DND-41 (cell line): Measurements from ENCODE around the gene FGF2.

Experiments
- ATAC-seq: fragments of 200-7000 bp; cut with Tn5 transposase; 3 replicates; pipeline ENCODE4 v1.9.1; 2021; ENCODE audit warnings: low read depth; ENCODE audit not compliant: insufficient read depth
- DNase-seq: peaks from one replicate; pipeline ENCODE4 v3.0.0-alpha.2; 2020
- H2AFZ ChIP-seq: 2 replicates; pipeline ENCODE4 v1.6.0; 2012; ENCODE audit warnings: low read depth, low read length
- H3K27ac ChIP-seq: 2 replicates; pipeline ENCODE4 v1.5.1; 2012; ENCODE audit warnings: low read length, inconsistent platforms
- H3K27me3 ChIP-seq: fragments of 200-600 bp; sonication (generic); 2 replicates; pipeline ENCODE4 v1.6.0; 2012; ENCODE audit warnings: low read length, mild to moderate bottlenecking, inconsistent platforms; ENCODE audit not compliant: insufficient read depth, poor library complexity
- H3K36me3 ChIP-seq: 2 replicates; pipeline ENCODE4 v1.5.1; 2012; ENCODE audit warnings: low read length, inconsistent platforms; ENCODE audit not compliant: insufficient read depth
- H3K4me1 ChIP-seq: 2 replicates; pipeline ENCODE4 v1.5.1; 2012; ENCODE audit warnings: mild to moderate bottlenecking, low read length; ENCODE audit not compliant: insufficient read depth
- H3K4me2 ChIP-seq: 2 replicates; pipeline ENCODE4 v1.6.0; 2012; ENCODE audit warnings: mild to moderate bottlenecking, moderate library complexity, low read length, inconsistent platforms; ENCODE audit not compliant: insufficient read depth
- H3K4me3 ChIP-seq, 2 experiments: fragments of 200-600 bp in 1 of 2; shearing (Covaris generic) in 1 of 2; 2 replicates each; pipeline ENCODE4 v1.5.1; 2012 to 2016; ENCODE audit warnings: inconsistent platforms in 2 of 2, low read length in 2 of 2, mild to moderate bottlenecking in 2 of 2, low read depth in 1 of 2, moderate library complexity in 1 of 2
- H3K79me2 ChIP-seq: 2 replicates; pipeline ENCODE4 v1.6.0; 2012; ENCODE audit warnings: low read length, inconsistent platforms; ENCODE audit not compliant: insufficient read depth
- H3K9ac ChIP-seq: 2 replicates; pipeline ENCODE4 v1.6.0; 2012; ENCODE audit warnings: low read depth, mild to moderate bottlenecking, inconsistent platforms, low read length, moderate library complexity
- H3K9me3 ChIP-seq: 2 replicates; pipeline ENCODE4 v1.5.1; 2012; ENCODE audit warnings: low read length, moderate library complexity, mild to moderate bottlenecking, inconsistent platforms; ENCODE audit not compliant: insufficient read depth, severe bottlenecking
- H4K20me1 ChIP-seq: 2 replicates; pipeline ENCODE4 v1.6.0; 2012; ENCODE audit warnings: low read length; ENCODE audit not compliant: insufficient read depth
- EZH2 ChIP-seq: IDR thresholded peaks from 3 replicates; pipeline ENCODE4 v1.6.1; 2012; ENCODE audit warnings: borderline replicate concordance, low read depth, mild to moderate bottlenecking, moderate library complexity, low read length, inconsistent platforms; ENCODE audit not compliant: severe bottlenecking
- TF ChIP-seq, protein P1 (sequence below): IDR thresholded peaks from 2 replicates; pipeline ENCODE4 v1.5.1; 2012; ENCODE audit warnings: borderline replicate concordance, low read length, moderate library complexity, mild to moderate bottlenecking; ENCODE audit not compliant: poor library complexity, severe bottlenecking; ENCODE audit errors: extremely low read depth

The FGF2 gene

DNA sequence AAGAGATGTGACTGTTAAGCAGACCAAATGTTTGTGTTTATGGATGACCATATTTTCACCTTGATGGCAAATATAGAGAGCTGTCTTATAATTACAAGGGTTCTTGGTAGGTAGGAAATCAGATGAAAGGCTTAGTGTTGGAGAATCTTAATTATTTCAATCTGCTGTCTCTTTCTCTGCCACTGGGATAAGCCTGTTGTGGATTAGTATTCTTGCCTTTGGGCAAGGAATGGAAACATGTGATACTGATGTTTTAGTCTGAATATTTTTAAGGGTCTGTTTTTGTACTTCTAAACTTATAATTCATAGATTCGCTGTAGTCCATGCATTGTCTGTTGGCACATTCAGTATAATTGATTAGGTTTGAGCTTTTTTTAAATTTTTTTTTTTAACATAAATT, 119.5 kb downstream of the FGF2 start:
- ATAC-seq: no peak
- Histone ChIP-seq H3K4me3 (no peak overlapping the region), H3K79me2 (no peaks in the 10 kb centered on the region), H4K20me1 (no peaks in the 10 kb centered on the region), H3K27me3 (no peaks in the 10 kb centered on the region), H3K4me1 (no peaks in the 10 kb centered on the region), H3K9ac (no peak overlapping the region), H2AFZ (no peak overlapping the region), H3K9me3 (no peaks in the 10 kb centered on the region), H3K4me2 (no peak overlapping the region), H3K36me3 (peaks cover 54% of the 10 kb centered on the region), H3K27ac (no peak overlapping the region)
- TF ChIP-seq, protein P1, sequence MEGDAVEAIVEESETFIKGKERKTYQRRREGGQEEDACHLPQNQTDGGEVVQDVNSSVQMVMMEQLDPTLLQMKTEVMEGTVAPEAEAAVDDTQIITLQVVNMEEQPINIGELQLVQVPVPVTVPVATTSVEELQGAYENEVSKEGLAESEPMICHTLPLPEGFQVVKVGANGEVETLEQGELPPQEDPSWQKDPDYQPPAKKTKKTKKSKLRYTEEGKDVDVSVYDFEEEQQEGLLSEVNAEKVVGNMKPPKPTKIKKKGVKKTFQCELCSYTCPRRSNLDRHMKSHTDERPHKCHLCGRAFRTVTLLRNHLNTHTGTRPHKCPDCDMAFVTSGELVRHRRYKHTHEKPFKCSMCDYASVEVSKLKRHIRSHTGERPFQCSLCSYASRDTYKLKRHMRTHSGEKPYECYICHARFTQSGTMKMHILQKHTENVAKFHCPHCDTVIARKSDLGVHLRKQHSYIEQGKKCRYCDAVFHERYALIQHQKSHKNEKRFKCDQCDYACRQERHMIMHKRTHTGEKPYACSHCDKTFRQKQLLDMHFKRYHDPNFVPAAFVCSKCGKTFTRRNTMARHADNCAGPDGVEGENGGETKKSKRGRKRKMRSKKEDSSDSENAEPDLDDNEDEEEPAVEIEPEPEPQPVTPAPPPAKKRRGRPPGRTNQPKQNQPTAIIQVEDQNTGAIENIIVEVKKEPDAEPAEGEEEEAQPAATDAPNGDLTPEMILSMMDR: no peak
- TF ChIP-seq EZH2: no peak
- no peak for DNase-seq
